Left lung (tissue), 10 donors: ENCODE measurements around the gene CLCN2. TPM values are rescaled to one million over a fixed set of nuclear protein-coding genes. Genes with fewer than 3 reads are reported as not detected.
"Not testable (repeated sequence)": the region's sequence is repeated elsewhere in the genome, so short reads cannot be mapped to it uniquely, and the experiment has no call there.

Experiments
- ATAC-seq: fragments of 200-7000 bp; cut with Tn5 transposase; one replicate; pipeline ENCODE4 v1.9.1; 2020; ENCODE audit warnings: moderate library complexity
- DNase-seq, 4 donors: peaks; one replicate each; pipeline ENCODE4 v3.0.0-alpha.2; 2013 to 2020
- H3K27ac ChIP-seq, 2 donors: fragments of 200-600 bp; sonication (generic) in 1 of 2; one replicate each; pipeline versions ENCODE4 v1.5.0 to v1.8.0; 2020 to 2021
- H3K27me3 ChIP-seq, 2 donors: fragments of 200-600 bp; sonication (generic) in 1 of 2; one replicate each; pipeline versions ENCODE4 v1.5.0 to v1.8.0; 2020 to 2021
- H3K36me3 ChIP-seq, 2 donors: fragments of 200-600 bp; sonication (generic) in 1 of 2; one replicate each; pipeline versions ENCODE4 v1.5.0 to v1.8.0; 2020 to 2021
- H3K4me1 ChIP-seq, 2 donors: fragments of 200-600 bp; one replicate each; pipeline ENCODE4 v1.8.0; 2021
- H3K4me3 ChIP-seq, 2 donors: fragments of 200-600 bp; sonication (generic) in 1 of 2; one replicate each; pipeline versions ENCODE4 v1.5.0 to v1.8.0; 2020 to 2021; ENCODE audit warnings: mild to moderate bottlenecking in 1 of 2
- H3K9me3 ChIP-seq, 2 donors: fragments of 200-600 bp; sonication (generic) in 1 of 2; one replicate each; pipeline versions ENCODE4 v1.5.0 to v1.8.0; 2020 to 2021
- CTCF ChIP-seq, 2 donors: fragments of 200-600 bp; sonication (generic) in 1 of 2; IDR thresholded peaks; one replicate each; pipeline versions ENCODE4 v1.5.0 to v1.8.0; 2021; ENCODE audit warnings: antibody characterized with exemption in 2 of 2
- intact Hi-C, 2 donors: fragments of 100-400 bp; cut with DNase I; formaldehyde crosslinking; loops; one replicate each; pipeline versions ENCODE4 v1.11.2 to v1.14.2; 2022
- polyA plus RNA-seq, 6 donors: library from polyadenylated mRNA; unstranded; fragments of 120-200 nt; gene quantifications; one replicate each; pipeline ENCODE4 v1.2.1, GENCODE V29; 2013; ENCODE audit not compliant: insufficient read length in 6 of 6
- total RNA-seq, 2 donors: library from RNA; stranded (reverse); fragmentation: NEBNext Ultra II Directional; extraction: Animal tissue kit (Norgen Biotek cat#: 25700); gene quantifications; one replicate each; pipeline ENCODE4 v1.2.1, GENCODE V29; 2021
- donor health status: DM: no; HTN: yes; CAD: no.
- donor health status: DM: no; HTN: no; CAD: no.

CLCN2 gene
- total and polyA plus RNA-seq, 8 donors = 4.4 to 12.0 (median 10.1) TPM

GRCh38 chr3:184343200-184343876, 18.1 kb downstream of the CLCN2 start:
- H3K27me3 ChIP-seq = no peaks in the 10 kb centered on the region
- H3K27ac ChIP-seq = no peak overlapping the region
- peaks cover 0 to 39% of the 10 kb centered on the region in 2 donors for H3K36me3 ChIP-seq
- ATAC-seq (no peak), DNase-seq (peak in 1 of 4 donors; percentile 55)
- no peak for TF ChIP-seq CTCF (IDR thresholded peaks at IDR 0.05)
- H3K4me1 ChIP-seq = peaks cover 0 to 31% of the 10 kb centered on the region in 2 donors
- H3K4me3 ChIP-seq = no peak overlapping the region
- intact Hi-C loops = no loop called here
- no peaks in the 10 kb centered on the region for H3K9me3 ChIP-seq

- H3K9me3 ChIP-seq = no peaks in the 10 kb centered on the region
- peaks cover 0 to 39% of the 10 kb centered on the region in 2 donors for H3K36me3 ChIP-seq
- H3K27me3 ChIP-seq = no peaks in the 10 kb centered on the region
- DNase-seq (peak in 2 of 4 donors; percentile 84 to 89), ATAC-seq (peak; percentile 82)
- H3K27ac ChIP-seq = no peak overlapping the region
- intact Hi-C loops = no loop called here
- TF ChIP-seq CTCF (IDR thresholded peaks at IDR 0.05) = no peak
- no peak overlapping the region for H3K4me3 ChIP-seq
- peaks cover 10 to 45% of the 10 kb centered on the region in 2 donors for H3K4me1 ChIP-seq
Observed at GRCh38 chr3:184341925-184342324, 19.5 kb downstream of the CLCN2 start.

- DNase-seq = peak in 1 of 4 donors; percentile 58
- H3K4me3 ChIP-seq, H3K27me3 ChIP-seq, H3K9me3 ChIP-seq, intact Hi-C loops, ATAC-seq, H3K27ac ChIP-seq: not testable (repeated sequence)
- Histone ChIP-seq H3K36me3 (peaks cover 5 to 40% of the 10 kb centered on the region in 2 donors), H3K4me1 (peaks cover 19 to 57% of the 10 kb centered on the region in 2 donors)
Observed at GRCh38 chr3:184339451-184340135, 21.8 kb downstream of the CLCN2 start.

- Histone ChIP-seq H3K4me3 (no peak overlapping the region), H3K9me3 (no peaks in the 10 kb centered on the region), H3K27ac (peak overlapping the region in 1 of 2 donors; percentile 38), H3K27me3 (no peaks in the 10 kb centered on the region), H3K36me3 (peaks cover 6 to 40% of the 10 kb centered on the region in 2 donors), H3K4me1 (peaks cover 19 to 63% of the 10 kb centered on the region in 2 donors)
- ATAC-seq (no peak), DNase-seq (no peak)
- intact Hi-C loops = no loop called here
- TF ChIP-seq CTCF (IDR thresholded peaks at IDR 0.05) = no peak
Observed at GRCh38 chr3:184339001-184339400, 22.4 kb downstream of the CLCN2 start.

GRCh38 chr3:184338511-184338945, 22.9 kb downstream of the CLCN2 start:
- TF ChIP-seq CTCF (IDR thresholded peaks at IDR 0.05) = no peak
- Histone ChIP-seq H3K4me3 (no peak overlapping the region), H3K36me3 (peaks cover 6 to 41% of the 10 kb centered on the region in 2 donors), H3K27me3 (no peaks in the 10 kb centered on the region), H3K9me3 (no peaks in the 10 kb centered on the region), H3K27ac (peak overlapping the region; percentile 38 to 90), H3K4me1 (peaks cover 19 to 66% of the 10 kb centered on the region in 2 donors)
- ATAC-seq = no peak
- DNase-seq = peak in 2 of 4 donors; percentile 81 to 88
- intact Hi-C loops = no loop called here
